Astrocyte (in vitro differentiated cells and primary cell): ENCODE measurements around the gene DNAJC24.

Experiments used
- CTCF ChIP-seq: IDR thresholded peaks from 2 replicates; pipeline ENCODE4 v1.5.1; 2011; ENCODE audit warnings: low read depth, mild to moderate bottlenecking, inconsistent platforms, low read length, moderate library complexity; ENCODE audit not compliant: insufficient read depth
- EZH2 ChIP-seq: IDR thresholded peaks from 2 replicates; pipeline ENCODE4 v1.6.1; 2012; ENCODE audit warnings: mild to moderate bottlenecking, low read length, inconsistent platforms; ENCODE audit not compliant: insufficient read depth

- no peak for TF ChIP-seq CTCF
- TF ChIP-seq EZH2: no peak
Measured at GRCh38 chr11:31327417-31327816, 42.2 kb upstream of the DNAJC24 start.
